H1 (cell line): ENCODE data around the gene ACTL8. TPM values are rescaled to one million over a fixed set of nuclear protein-coding genes. Genes with fewer than 3 reads are reported as not detected.
A peak's percentile ranks its signal among the peaks of the same experiment; 100 is the strongest.

Experiments
- CTCF ChIA-PET: fragments of 300-600 bp; sonication (Branson Sonifier 250); formaldehyde crosslinking; loops from one replicate; lab custom pipeline; 2021; ENCODE audit not compliant: partially characterized antibody; lab: Charles Lee
- POLR2A ChIA-PET: fragments of 300-600 bp; sonication (Branson Sonifier 250); formaldehyde crosslinking; loops from one replicate; lab custom pipeline; 2021; ENCODE audit warnings: inconsistent platforms; ENCODE audit not compliant: partially characterized antibody; lab: Charles Lee
- DNase-seq, 2 experiments: peaks; one replicate each; pipeline versions ENCODE4 v3.0.0 to v3.0.0-alpha.2; 2010 to 2022; ENCODE audit warnings: low spot score in 2 of 2, low read depth in 1 of 2, mixed read lengths in 1 of 2
- FAIRE-seq: peaks from 2 replicates; lab custom pipeline; 2011; peaks lifted over from hg19 to GRCh38; lab: Jason Lieb, UNC
- H2AFZ ChIP-seq: 2 replicates; pipeline ENCODE4 v1.8.1; 2012; ENCODE audit warnings: low read length, inconsistent platforms
- H2AK5ac ChIP-seq: 2 replicates; pipeline ENCODE4 v1.6.1; 2013; ENCODE audit warnings: low read depth, low read length
- H2BK120ac ChIP-seq: replicated peaks from 2 replicates; pipeline ENCODE3; 2013; ENCODE audit warnings: low read depth, low read length, inconsistent platforms
- H2BK12ac ChIP-seq: 2 replicates; pipeline ENCODE4 v1.6.1; 2013; ENCODE audit warnings: low read depth, low read length
- H2BK15ac ChIP-seq: 2 replicates; pipeline ENCODE4 v1.6.1; 2013; ENCODE audit warnings: low read length
- H2BK20ac ChIP-seq: 2 replicates; pipeline ENCODE4 v1.6.1; 2013; ENCODE audit warnings: low read length
- H2BK5ac ChIP-seq: 2 replicates; pipeline ENCODE4 v1.6.1; 2013; ENCODE audit warnings: low read depth, low read length
- H3K14ac ChIP-seq: 2 replicates; pipeline ENCODE4 v1.6.1; 2013; ENCODE audit warnings: inconsistent platforms; ENCODE audit not compliant: insufficient read length
- H3K18ac ChIP-seq: 2 replicates; pipeline ENCODE4 v1.6.1; 2013; ENCODE audit warnings: low read length; ENCODE audit errors: extremely low read depth
- H3K23ac ChIP-seq: 2 replicates; pipeline ENCODE4 v1.6.1; 2013; ENCODE audit warnings: inconsistent platforms; ENCODE audit not compliant: insufficient read length
- H3K23me2 ChIP-seq: 2 replicates; pipeline ENCODE4 v1.6.1; 2013; ENCODE audit warnings: low read depth, low read length
- H3K27ac ChIP-seq: 2 replicates; pipeline ENCODE4 v1.6.1; 2011; ENCODE audit warnings: low read depth, low read length, inconsistent platforms
- H3K27me3 ChIP-seq, 4 experiments: replicated peaks in 1 of 4; 1 replicate in 1 of 4; 2 replicates in 3 of 4; pipeline versions ENCODE4 v1.6.1 to v1.8.1; 2011 to 2013; ENCODE audit warnings: low read length in 3 of 4, mild to moderate bottlenecking in 3 of 4, inconsistent platforms in 2 of 4, mixed read lengths in 2 of 4, moderate library complexity in 1 of 4; ENCODE audit not compliant: control insufficient read depth in 3 of 4, insufficient read depth in 3 of 4; ENCODE audit errors: extremely low read depth in 1 of 4
- H3K36me3 ChIP-seq, 4 experiments: 2 replicates each; pipeline versions ENCODE4 v1.6.1 to v1.8.1; 2011 to 2013; ENCODE audit warnings: mild to moderate bottlenecking in 4 of 4, low read length in 3 of 4, moderate library complexity in 2 of 4, control low read depth in 1 of 4, inconsistent platforms in 1 of 4; ENCODE audit not compliant: insufficient read depth in 4 of 4, control insufficient read depth in 2 of 4
- H3K4ac ChIP-seq: replicated peaks from 2 replicates; pipeline ENCODE3; 2013; ENCODE audit warnings: low read length, low read depth, mixed read lengths, inconsistent platforms; ENCODE audit not compliant: insufficient read length
- H3K4me1 ChIP-seq, 4 experiments: replicated peaks in 1 of 4; 1 replicate in 1 of 4; 2 replicates in 3 of 4; pipeline versions ENCODE4 v1.6.1 to v1.8.1; 2011 to 2013; ENCODE audit warnings: low read length in 3 of 4, inconsistent platforms in 2 of 4, mixed read lengths in 1 of 4; ENCODE audit not compliant: insufficient read depth in 4 of 4, control insufficient read depth in 3 of 4
- H3K4me2 ChIP-seq, 2 experiments: 2 replicates each; pipeline versions ENCODE4 v1.6.1 to v1.8.1; 2011 to 2013; ENCODE audit warnings: low read depth in 2 of 2, low read length in 2 of 2, control low read depth in 1 of 2, inconsistent platforms in 1 of 2, mild to moderate bottlenecking in 1 of 2; ENCODE audit not compliant: insufficient read depth in 1 of 2
- H3K4me3 ChIP-seq, 4 experiments: fragments of 200-600, 300-600 bp in 1 of 4; sonication (generic), shearing (Covaris generic), sonication (Bioruptor Twin) in 1 of 4; 2 replicates each; pipeline versions ENCODE4 v1.5.1 to v1.8.1; 2011 to 2016; ENCODE audit warnings: low read length in 4 of 4, low read depth in 3 of 4, control low read depth in 2 of 4, inconsistent platforms in 2 of 4, mild to moderate bottlenecking in 2 of 4, mixed read lengths in 1 of 4, moderate library complexity in 1 of 4; ENCODE audit not compliant: insufficient read depth in 2 of 4; ENCODE audit errors: extremely low read depth in 1 of 4
- H3K56ac ChIP-seq: replicated peaks from 2 replicates; pipeline ENCODE3; 2013; ENCODE audit warnings: low read depth, mild to moderate bottlenecking, mixed read lengths, low read length, inconsistent platforms; ENCODE audit not compliant: insufficient read length
- H3K79me1 ChIP-seq: 2 replicates; pipeline ENCODE4 v1.6.1; 2013; ENCODE audit warnings: low read depth, low read length, control low read depth
- H3K79me2 ChIP-seq, 2 experiments: 2 replicates each; pipeline versions ENCODE4 v1.6.1 to v1.8.1; 2012 to 2013; ENCODE audit warnings: low read length in 2 of 2, mild to moderate bottlenecking in 2 of 2, inconsistent platforms in 1 of 2; ENCODE audit not compliant: insufficient read depth in 2 of 2, control insufficient read depth in 1 of 2
- H3K9ac ChIP-seq, 4 experiments: replicated peaks in 1 of 4; 1 replicate in 1 of 4; 2 replicates in 3 of 4; pipeline versions ENCODE4 v1.6.1 to v1.8.1; 2011 to 2013; ENCODE audit warnings: low read depth in 3 of 4, low read length in 3 of 4, control low read depth in 2 of 4, mild to moderate bottlenecking in 2 of 4, moderate library complexity in 2 of 4, inconsistent platforms in 1 of 4; ENCODE audit errors: extremely low read depth in 1 of 4
- H3K9me3 ChIP-seq, 2 experiments: 2 replicates each; pipeline versions ENCODE4 v1.6.1 to v1.8.1; 2012 to 2013; ENCODE audit warnings: mild to moderate bottlenecking in 2 of 2, moderate library complexity in 2 of 2, control low read depth in 1 of 2, inconsistent platforms in 1 of 2, low read depth in 1 of 2, low read length in 1 of 2, mixed read lengths in 1 of 2; ENCODE audit not compliant: insufficient read depth in 2 of 2
- H4K20me1 ChIP-seq, 2 experiments: replicated peaks in 1 of 2; 2 replicates each; pipeline versions ENCODE3 to v1.8.1; 2011 to 2013; ENCODE audit warnings: inconsistent platforms in 2 of 2, low read length in 2 of 2, mild to moderate bottlenecking in 1 of 2; ENCODE audit not compliant: insufficient read depth in 2 of 2, control insufficient read depth in 1 of 2
- H4K5ac ChIP-seq: 2 replicates; pipeline ENCODE4 v1.6.1; 2013; ENCODE audit warnings: low read length, low read depth, mixed read lengths, inconsistent platforms; ENCODE audit not compliant: insufficient read length
- H4K8ac ChIP-seq: 2 replicates; pipeline ENCODE4 v1.8.0; 2013; ENCODE audit warnings: mild to moderate bottlenecking, moderate library complexity, low read length, inconsistent platforms; ENCODE audit not compliant: insufficient read depth; ENCODE audit errors: extremely low read depth
- H4K91ac ChIP-seq: replicated peaks from 2 replicates; pipeline ENCODE3; 2013; ENCODE audit warnings: low read length, mixed read lengths, inconsistent platforms; ENCODE audit not compliant: insufficient read length
- GABPA ChIP-seq: IDR thresholded peaks from 2 replicates; pipeline ENCODE4 v1.6.1; 2011; ENCODE audit warnings: mild to moderate bottlenecking, low read length, moderate library complexity, borderline replicate concordance; ENCODE audit not compliant: insufficient read depth
- HDAC2 ChIP-seq, 2 experiments: fragments of 300-600 bp in 1 of 2; sonication (generic) in 1 of 2; IDR thresholded peaks; 2 replicates each; pipeline ENCODE4 v1.6.1; 2011 to 2012; ENCODE audit warnings: low read depth in 2 of 2, low read length in 2 of 2, mild to moderate bottlenecking in 2 of 2, moderate library complexity in 2 of 2, borderline replicate concordance in 1 of 2, inconsistent platforms in 1 of 2
- HDAC6 ChIP-seq: IDR thresholded peaks from one replicate; pipeline ENCODE4 v1.7.1; 2012; ENCODE audit warnings: low read depth, mild to moderate bottlenecking, inconsistent platforms, low read length, moderate library complexity
- JUND ChIP-seq: IDR thresholded peaks from 2 replicates; pipeline ENCODE4 v1.6.1; 2011; ENCODE audit warnings: mild to moderate bottlenecking, improper control_type of control experiment, low read length
- SP1 ChIP-seq: IDR thresholded peaks from 2 replicates; pipeline ENCODE4 v1.6.1; 2011; ENCODE audit warnings: low read depth, low read length
- TEAD4 ChIP-seq: IDR thresholded peaks from 2 replicates; pipeline ENCODE4 v1.6.1; 2012; ENCODE audit warnings: low read depth, low read length, inconsistent platforms, mixed read lengths
- polyA plus RNA-seq, 7 experiments: library from polyadenylated mRNA; depleted of rRNA in 3 of 7; stranded (reverse) in 5 of 7; unstranded in 2 of 7; fragments of >200 nt in 5 of 7; fragments of 200-250 nt in 2 of 7; gene quantifications; 1 replicate in 5 of 7; 2 replicates in 1 of 7; 4 replicates in 1 of 7; pipeline versions ENCODE4 v1.2.1 to v1.2.3, GENCODE V29; 2011 to 2013; ENCODE audit warnings: missing spikeins in 2 of 7, mixed read lengths in 2 of 7
- total RNA-seq: library from RNA; stranded (reverse); fragmentation: NEBNext Ultra II Directional; extraction: Animal tissue kit (Norgen Biotek cat#: 25700); gene quantifications from 2 replicates; pipeline ENCODE4 v1.2.1, GENCODE V29; 2021

Gene ACTL8
- total and polyA plus RNA-seq, 2 of the 8 experiments (the other 6 are each of a cell fraction or from before 2014, with no cell fraction given), result 0.33 to 0.47 TPM

DNA sequence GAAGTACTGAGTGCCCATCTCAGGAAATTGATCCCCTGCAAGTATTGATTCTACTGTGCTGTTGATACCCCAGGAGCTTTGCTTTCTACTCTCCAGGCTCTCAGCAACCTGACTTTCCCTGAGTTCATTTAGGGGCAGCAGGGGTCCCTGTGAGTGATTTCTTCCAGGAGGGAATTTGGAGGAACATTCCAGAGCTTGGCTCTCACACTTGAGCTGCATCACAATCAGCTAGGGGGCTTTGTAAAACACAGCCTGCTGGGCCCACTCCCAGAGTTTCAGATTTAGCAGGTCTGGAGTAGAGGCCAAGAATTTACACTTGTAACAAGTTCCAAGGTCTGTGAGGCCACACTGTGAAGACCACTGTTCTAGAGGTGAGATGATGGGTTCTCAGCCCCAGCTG is 16.1 kb upstream of the ACTL8 start:
- no peaks in the 10 kb centered on the region for H3K79me2 ChIP-seq
- H2BK15ac ChIP-seq, result no peak overlapping the region
- no peak for TF ChIP-seq GABPA
- peak; percentile 77 for TF ChIP-seq TEAD4
- TF ChIP-seq JUND, result 0 out of 2 replicates have a peak, but pooled peaks have one; percentile 29
- TF ChIP-seq HDAC2 (IDR thresholded peaks at IDR 0.05; ENCODE audit: borderline replicate concordance in 1 of 2, low read depth in 2 of 2, low read length in 2 of 2), result peak in 1 of 2 experiments; percentile 63; a peak in 1 of 4 replicates
- TF ChIP-seq HDAC6, result no peak
- peak; percentile 32; the same call in 1 of the 2 replicates for TF ChIP-seq SP1
- TF ChIP-seq, all 59 proteins: peak for 4
- Histone ChIP-seq H2BK20ac (no peak overlapping the region), H3K9ac (no peak overlapping the region), H2AK5ac (no peak overlapping the region), H3K4me3 (no peak overlapping the region), H3K4ac (no peak overlapping the region), H3K23me2 (no peaks in the 10 kb centered on the region), H3K79me1 (no peaks in the 10 kb centered on the region), H2BK5ac (no peak overlapping the region), H2AFZ (no peak overlapping the region), H4K5ac (no peak overlapping the region), H3K4me2 (no peak overlapping the region), H2BK120ac (no peak overlapping the region), H3K56ac (no peak overlapping the region), H4K8ac (no peak overlapping the region), H3K4me1 (peaks cover 0 to 7% (median 1%) of the 10 kb centered on the region in 4 experiments; a peak in 5 of 7 replicates), H3K9me3 (no peaks in the 10 kb centered on the region), H3K23ac (no peak overlapping the region), H2BK12ac (no peak overlapping the region), H4K91ac (no peak overlapping the region), H4K20me1 (no peaks in the 10 kb centered on the region), H3K27ac (no peak overlapping the region), H3K27me3 (no peaks in the 10 kb centered on the region), H3K36me3 (no peaks in the 10 kb centered on the region), H3K14ac (no peak overlapping the region), H3K18ac (no peak overlapping the region)
- peak; percentile 32 for FAIRE-seq
- POLR2A ChIA-PET, result interaction anchor here (1.2 kb wide), 1 partner anchor 49 kb away, joined by 3 read pairs; no protein-coding TSS in a partner anchor
- DNase-seq, result no peak
- CTCF ChIA-PET, result interaction anchor here (0.7 to 4.1 kb wide), 14 partner anchors 9 to 287 kb away, joined by 3 to 26 read pairs (median 4); no protein-coding TSS in a partner anchor
